Neural crest cell (in vitro differentiated cells): ENCODE data around the gene SERPINA5. TPM values are rescaled to one million over a fixed set of nuclear protein-coding genes. Genes with fewer than 3 reads are reported as not detected.
A peak's percentile ranks its signal among the peaks of the same experiment; 100 is the strongest.

Experiments used
- DNase-seq: peaks from one replicate; pipeline ENCODE4 v3.0.0; 2021; ENCODE audit warnings: low read depth, mixed read lengths, low spot score
- H3K27ac Mint-ChIP-seq: one replicate; pipeline ENCODE4 v1.8.0; 2021; ENCODE audit warnings: mild to moderate bottlenecking, mixed read lengths; ENCODE audit not compliant: unreplicated experiment
- H3K27me3 Mint-ChIP-seq: 2 replicates; pipeline ENCODE4 v1.8.0; 2021; ENCODE audit warnings: low read depth, mild to moderate bottlenecking, mixed read lengths
- H3K36me3 Mint-ChIP-seq: 2 replicates; pipeline ENCODE4 v1.8.0; 2021; ENCODE audit warnings: low read depth, mild to moderate bottlenecking, mixed read lengths
- H3K4me1 Mint-ChIP-seq: 2 replicates; pipeline ENCODE4 v1.8.0; 2021; ENCODE audit warnings: mixed read lengths
- H3K4me3 Mint-ChIP-seq: one replicate; pipeline ENCODE4 v1.8.0; 2021; ENCODE audit warnings: mild to moderate bottlenecking, mixed read lengths
- H3K9me3 Mint-ChIP-seq: 2 replicates; pipeline ENCODE4 v1.8.0; 2021; ENCODE audit warnings: mixed read lengths
- CTCF ChIP-seq: fragments of 200-600 bp; sonication (generic); conservative IDR thresholded peaks from 2 replicates; pipeline ENCODE4 v1.5.0; 2021; ENCODE audit warnings: antibody characterized with exemption, mild to moderate bottlenecking
- total RNA-seq: library from RNA; stranded (reverse); gene quantifications from 2 replicates; pipeline ENCODE4 v1.2.1, GENCODE V29; 2021

SERPINA5 gene
- total RNA-seq, 1 donor from 2014 or later: 1.0 TPM

- H3K4me3 Mint-ChIP-seq: no peak overlapping the region
- H3K36me3 Mint-ChIP-seq: peaks cover 9% of the 10 kb centered on the region
- H3K27me3 Mint-ChIP-seq: peaks cover 4% of the 10 kb centered on the region
Measured at GRCh38 chr14:94613720-94614644, 32.8 kb downstream of the SERPINA5 start.

GRCh38 chr14:94614802-94615201, 33.6 kb downstream of the SERPINA5 start:
- H3K9me3 Mint-ChIP-seq: peaks cover 15% of the 10 kb centered on the region
- peaks cover 9% of the 10 kb centered on the region for H3K36me3 Mint-ChIP-seq
- no peak for DNase-seq
- H3K27me3 Mint-ChIP-seq: peaks cover 4% of the 10 kb centered on the region
- peaks cover 4% of the 10 kb centered on the region for H3K4me1 Mint-ChIP-seq
- no peak overlapping the region for H3K4me3 Mint-ChIP-seq
- TF ChIP-seq CTCF: no peak
- H3K27ac Mint-ChIP-seq: peak overlapping the region; percentile 50

More at GRCh38 chr14:94613720-94614644, 32.8 kb downstream of the SERPINA5 start:
- Mint-ChIP-seq H3K4me1 (peaks cover 4% of the 10 kb centered on the region), H3K27ac (no peak overlapping the region), H3K9me3 (peaks cover 14% of the 10 kb centered on the region)
- DNase-seq: no peak
- TF ChIP-seq CTCF: no peak

GRCh38 chr14:94615254-94615653, 34.0 kb downstream of the SERPINA5 start:
- peaks cover 15% of the 10 kb centered on the region for H3K9me3 Mint-ChIP-seq
- no peak overlapping the region for H3K27ac Mint-ChIP-seq
- peaks cover 4% of the 10 kb centered on the region for H3K27me3 Mint-ChIP-seq
- no peak for TF ChIP-seq CTCF
- no peak overlapping the region for H3K4me3 Mint-ChIP-seq
- no peak for DNase-seq
- peaks cover 9% of the 10 kb centered on the region for H3K36me3 Mint-ChIP-seq
- H3K4me1 Mint-ChIP-seq: peaks cover 4% of the 10 kb centered on the region

GRCh38 chr14:94615823-94616570, 34.8 kb downstream of the SERPINA5 start:
- H3K27ac Mint-ChIP-seq: no peak overlapping the region
- DNase-seq: no peak
- no peak overlapping the region for H3K4me3 Mint-ChIP-seq
- H3K27me3 Mint-ChIP-seq: peaks cover 6% of the 10 kb centered on the region
- peaks cover 4% of the 10 kb centered on the region for H3K4me1 Mint-ChIP-seq
- H3K9me3 Mint-ChIP-seq: peaks cover 15% of the 10 kb centered on the region
- peaks cover 9% of the 10 kb centered on the region for H3K36me3 Mint-ChIP-seq
- TF ChIP-seq CTCF: no peak

GRCh38 chr14:94617366-94617941, 36.2 kb downstream of the SERPINA5 start:
- Mint-ChIP-seq H3K9me3 (peaks cover 15% of the 10 kb centered on the region), H3K27ac (no peak overlapping the region)
- no peak for TF ChIP-seq CTCF

More at GRCh38 chr14:94617366-94617941, 36.2 kb downstream of the SERPINA5 start:
- Mint-ChIP-seq H3K36me3 (peaks cover 9% of the 10 kb centered on the region), H3K4me1 (no peaks in the 10 kb centered on the region), H3K4me3 (no peak overlapping the region), H3K27me3 (peaks cover 11% of the 10 kb centered on the region)
- no peak for DNase-seq
